MM.1S (cell line): ENCODE data around the gene PLEKHA1.

ENCODE experiments used
- EZH2 ChIP-seq: fragments of 300-600 bp; sonication (generic); optimal IDR thresholded peaks from 2 replicates; pipeline ENCODE3; 2017; ENCODE audit warnings: low read depth, mild to moderate bottlenecking, antibody characterized with exemption, low read length, mixed read lengths
- TF ChIP-seq, protein P1 (sequence below): fragments of 300-600 bp; sonication (generic); IDR thresholded peaks from 2 replicates; pipeline ENCODE4 v1.5.1; 2016; ENCODE audit warnings: antibody characterized with exemption, low read length, mixed read lengths

DNA sequence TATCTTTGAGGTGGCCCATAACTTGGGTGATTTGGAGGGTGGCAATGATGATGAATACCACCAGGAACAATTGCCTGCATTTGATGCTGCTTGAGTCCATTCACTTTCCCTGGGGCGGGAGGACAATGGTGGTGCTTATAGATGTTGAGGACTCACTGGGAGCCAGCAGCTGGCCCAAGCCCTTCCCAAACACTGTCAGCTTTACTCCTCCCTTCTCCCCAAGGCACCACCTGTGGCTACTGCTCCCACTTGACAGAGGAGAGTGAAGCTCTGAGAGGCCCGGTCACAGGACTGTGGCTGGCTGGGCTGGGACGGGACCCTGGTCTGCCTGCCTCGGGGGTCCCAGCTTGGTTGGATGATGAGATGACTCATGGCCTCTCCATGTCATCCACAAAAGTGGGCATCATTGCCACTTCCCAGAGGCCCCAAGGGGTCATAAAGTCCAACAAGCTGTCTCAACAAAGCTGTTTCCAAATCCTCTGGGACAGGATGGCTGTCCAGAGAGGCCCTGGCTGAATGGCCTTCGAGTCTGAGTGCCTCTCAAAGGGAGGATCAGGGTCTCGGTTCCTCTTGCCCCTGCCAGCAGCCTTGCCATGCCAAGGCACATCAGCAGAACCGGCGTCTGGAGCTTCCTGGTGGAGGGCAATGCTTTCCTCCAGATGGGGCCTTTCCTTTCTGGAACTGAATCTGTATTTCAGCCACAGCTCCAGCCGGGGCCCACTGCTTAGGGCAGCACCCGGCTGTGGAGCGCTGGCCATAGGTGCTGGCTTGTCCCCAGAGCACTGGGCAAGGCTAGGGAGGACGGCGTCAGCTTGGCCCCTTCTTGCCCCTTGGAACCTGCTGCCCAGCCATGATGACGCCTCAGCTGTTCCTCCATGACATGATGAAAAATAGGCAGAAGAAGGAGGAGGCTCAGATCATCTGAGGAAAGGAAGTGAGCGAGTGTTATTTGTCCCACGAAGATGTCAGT is 47.0 kb upstream of the PLEKHA1 start:
- TF ChIP-seq, protein P1, sequence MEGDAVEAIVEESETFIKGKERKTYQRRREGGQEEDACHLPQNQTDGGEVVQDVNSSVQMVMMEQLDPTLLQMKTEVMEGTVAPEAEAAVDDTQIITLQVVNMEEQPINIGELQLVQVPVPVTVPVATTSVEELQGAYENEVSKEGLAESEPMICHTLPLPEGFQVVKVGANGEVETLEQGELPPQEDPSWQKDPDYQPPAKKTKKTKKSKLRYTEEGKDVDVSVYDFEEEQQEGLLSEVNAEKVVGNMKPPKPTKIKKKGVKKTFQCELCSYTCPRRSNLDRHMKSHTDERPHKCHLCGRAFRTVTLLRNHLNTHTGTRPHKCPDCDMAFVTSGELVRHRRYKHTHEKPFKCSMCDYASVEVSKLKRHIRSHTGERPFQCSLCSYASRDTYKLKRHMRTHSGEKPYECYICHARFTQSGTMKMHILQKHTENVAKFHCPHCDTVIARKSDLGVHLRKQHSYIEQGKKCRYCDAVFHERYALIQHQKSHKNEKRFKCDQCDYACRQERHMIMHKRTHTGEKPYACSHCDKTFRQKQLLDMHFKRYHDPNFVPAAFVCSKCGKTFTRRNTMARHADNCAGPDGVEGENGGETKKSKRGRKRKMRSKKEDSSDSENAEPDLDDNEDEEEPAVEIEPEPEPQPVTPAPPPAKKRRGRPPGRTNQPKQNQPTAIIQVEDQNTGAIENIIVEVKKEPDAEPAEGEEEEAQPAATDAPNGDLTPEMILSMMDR, result no peak
- no peak for TF ChIP-seq EZH2
